CD4-positive, alpha-beta T cell treated with Interferon alpha-2 for 1 hour (primary cell): ENCODE data around the gene NR3C1.
"Not testable (repeated sequence)": the region's sequence is repeated elsewhere in the genome, so short reads cannot be mapped to it uniquely, and the experiment has no call there.

ENCODE experiments used
- DNase-seq, 2 donors: peaks; one replicate each; pipeline ENCODE4 v3.0.0-alpha.2; 2020 to 2022

NR3C1 gene

DNA sequence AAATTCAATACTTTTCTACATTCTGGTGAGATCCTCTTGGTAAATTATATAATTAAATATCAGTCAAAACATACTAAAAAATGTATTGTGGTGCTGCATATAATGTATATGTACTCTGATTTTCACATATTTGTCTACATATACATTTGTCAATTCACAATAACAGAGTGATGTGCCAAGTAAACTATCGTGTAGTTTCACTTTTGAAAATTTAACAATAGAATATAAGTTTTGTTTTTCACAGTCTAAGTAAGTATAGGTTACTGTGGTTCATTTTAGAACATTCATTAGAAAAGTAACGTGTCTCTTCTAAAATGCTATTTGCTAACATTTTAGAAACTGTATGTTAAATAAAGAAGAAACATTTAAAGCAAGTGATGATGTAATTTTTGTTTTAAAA lies 73.6 kb downstream of the NR3C1 start:
- no peak for DNase-seq

GRCh38 chr5:143328589-143329220 lies 74.8 kb downstream of the NR3C1 start:
- DNase-seq = no peak

DNA sequence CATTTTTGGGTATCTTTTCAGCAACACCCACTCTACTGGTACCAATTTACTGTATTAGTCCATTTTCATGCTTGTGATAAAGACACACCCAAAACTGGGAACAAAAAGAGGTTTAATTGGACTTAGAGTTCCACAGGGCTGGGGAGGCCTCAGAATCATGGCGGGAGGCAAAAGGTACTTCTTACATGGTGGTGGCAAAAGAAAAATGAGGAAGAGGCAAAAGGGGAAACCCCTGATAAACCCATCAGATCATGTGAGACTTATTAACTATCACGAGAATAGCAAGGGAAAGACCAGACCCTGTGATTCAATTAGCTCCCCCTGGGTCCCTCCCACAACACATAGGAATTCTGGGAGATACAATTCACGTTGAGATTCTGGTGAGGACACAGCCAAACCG lies 78.4 kb downstream of the NR3C1 start:
- not testable (repeated sequence) for DNase-seq

GRCh38 chr5:143322931-143323630 lies 80.4 kb downstream of the NR3C1 start:
- DNase-seq = not testable (repeated sequence)

- DNase-seq = no peak
Measured at GRCh38 chr5:143322176-143322575, 81.3 kb downstream of the NR3C1 start.

DNA sequence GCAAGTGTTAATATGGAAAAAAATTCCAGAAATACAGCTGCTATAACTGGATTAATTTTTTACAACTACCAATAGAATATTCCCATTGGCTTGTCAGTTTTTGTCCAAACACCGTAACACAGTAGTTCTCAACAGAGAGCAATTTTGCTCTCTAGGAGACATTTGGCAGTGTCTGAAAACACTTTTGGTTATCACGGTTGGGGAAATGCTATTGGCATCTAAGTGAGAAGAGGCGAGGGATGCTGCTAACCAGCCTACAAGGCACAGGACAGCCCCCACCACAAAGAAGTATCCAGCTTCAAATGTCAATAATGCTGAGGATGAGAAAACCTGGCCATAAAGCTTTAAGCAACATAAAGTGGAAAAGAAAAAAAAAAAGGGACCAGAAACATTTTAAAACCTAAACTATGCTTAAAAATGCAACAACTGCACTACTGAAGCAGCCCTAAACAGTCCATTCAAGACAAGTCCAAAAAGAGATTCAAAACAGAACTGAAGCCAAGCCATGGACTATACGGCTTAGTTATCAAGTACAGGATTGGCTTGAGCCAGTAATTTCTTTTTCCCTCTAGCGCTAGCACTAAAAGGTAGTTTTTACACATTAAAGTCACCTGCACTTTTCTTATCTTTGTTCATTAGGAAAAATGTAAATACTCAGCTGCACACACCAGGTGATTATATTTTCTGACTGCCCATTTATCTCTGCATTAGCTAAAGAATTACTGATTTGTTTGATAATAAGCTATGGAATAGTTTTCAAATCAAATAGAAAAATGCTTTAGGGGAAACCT lies 83.9 kb downstream of the NR3C1 start:
- DNase-seq = no peak

DNA sequence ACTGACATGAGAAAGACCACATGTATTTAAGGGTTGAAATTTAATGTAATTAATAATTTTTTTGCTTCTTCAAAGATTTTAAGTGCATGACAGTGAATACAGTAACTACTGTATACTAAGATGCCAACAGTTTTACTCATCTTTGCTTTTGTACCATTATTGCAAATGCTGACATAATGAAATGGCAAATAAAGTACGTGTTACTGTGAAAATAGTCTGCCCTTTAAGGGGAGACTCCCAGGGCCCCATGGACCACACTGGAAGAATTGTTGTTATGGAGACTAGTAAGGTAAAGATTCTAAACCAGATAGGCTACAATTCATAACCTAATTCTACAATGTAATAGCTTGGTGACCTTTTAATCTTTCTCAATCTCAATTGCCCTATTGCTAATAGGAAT lies 84.7 kb downstream of the NR3C1 start:
- no peak for DNase-seq

GRCh38 chr5:143318270-143318669 lies 85.2 kb downstream of the NR3C1 start:
- no peak for DNase-seq

GRCh38 chr5:143316844-143317631 lies 86.4 kb downstream of the NR3C1 start:
- no peak for DNase-seq

- no peak for DNase-seq
Measured at GRCh38 chr5:143316337-143316736, 87.1 kb downstream of the NR3C1 start.

DNA sequence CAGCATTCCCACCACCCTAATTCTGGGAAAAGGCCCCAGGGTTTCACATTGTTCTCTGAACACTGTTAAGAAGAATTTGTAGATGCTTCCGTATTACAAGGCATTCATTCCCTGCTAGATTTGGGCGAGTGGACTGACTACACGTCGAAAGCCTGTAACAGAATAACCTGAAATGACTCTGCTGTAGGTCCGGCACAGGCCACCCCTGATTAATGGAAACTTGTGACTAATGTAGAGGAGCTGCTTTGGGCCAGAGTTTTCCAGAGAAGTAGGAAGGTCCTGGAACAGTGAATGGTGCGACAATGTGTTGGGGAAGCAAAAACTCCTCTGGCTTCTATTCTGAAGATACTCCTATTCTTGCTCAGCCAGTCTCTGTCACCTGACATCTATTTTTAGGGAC lies 87.6 kb downstream of the NR3C1 start:
- no peak for DNase-seq

GRCh38 chr5:143315214-143315613 lies 88.3 kb downstream of the NR3C1 start:
- no peak for DNase-seq

GRCh38 chr5:143314659-143315058 lies 88.8 kb downstream of the NR3C1 start:
- DNase-seq = no peak

DNA sequence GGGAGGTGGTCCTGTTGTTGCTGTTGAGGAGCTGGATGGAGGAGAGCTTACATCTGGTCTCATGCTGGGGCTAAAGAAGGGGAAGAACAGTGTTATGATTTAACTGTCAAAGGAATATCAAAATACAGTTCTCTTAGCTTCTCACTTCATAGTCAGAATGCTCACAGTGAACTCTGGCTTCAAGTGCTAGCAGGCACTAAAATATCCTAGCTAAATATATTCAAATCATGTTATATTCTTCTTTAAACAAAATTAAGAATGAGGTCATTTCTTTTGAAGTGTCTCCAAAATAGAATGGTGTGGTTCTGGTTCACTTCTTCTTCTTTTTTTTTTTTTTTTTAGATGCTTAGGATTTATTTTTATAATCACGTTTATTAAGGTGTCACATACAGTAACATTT lies 89.4 kb downstream of the NR3C1 start:
- no peak for DNase-seq

DNA sequence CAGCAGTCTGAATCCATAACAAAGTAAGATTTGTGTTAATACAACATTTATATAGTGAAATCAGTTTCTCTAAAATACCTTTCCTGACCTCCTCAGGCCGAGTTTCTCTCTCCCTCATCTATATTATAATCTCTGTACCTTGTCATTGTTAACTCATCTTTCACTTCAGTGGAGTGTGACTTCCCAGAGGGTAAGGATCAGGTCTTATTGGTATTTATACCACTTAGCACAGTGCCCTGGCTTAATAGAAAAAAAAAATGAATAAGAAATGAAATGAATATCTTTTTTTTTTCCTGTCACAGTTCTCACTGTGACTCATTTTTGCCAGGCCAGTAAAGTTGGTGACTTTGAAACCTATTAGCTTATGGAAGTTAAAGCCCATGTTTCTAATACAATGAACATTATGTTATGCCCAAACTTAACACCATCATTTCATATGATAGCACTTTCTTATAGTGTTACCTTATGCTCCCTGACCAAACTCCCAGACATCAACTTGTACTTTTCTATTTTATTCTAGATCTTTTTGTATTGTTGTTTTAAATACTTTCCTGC lies 90.1 kb downstream of the NR3C1 start:
- DNase-seq = no peak

- DNase-seq = no peak
Measured at GRCh38 chr5:143312822-143313221, 90.7 kb downstream of the NR3C1 start.

DNA sequence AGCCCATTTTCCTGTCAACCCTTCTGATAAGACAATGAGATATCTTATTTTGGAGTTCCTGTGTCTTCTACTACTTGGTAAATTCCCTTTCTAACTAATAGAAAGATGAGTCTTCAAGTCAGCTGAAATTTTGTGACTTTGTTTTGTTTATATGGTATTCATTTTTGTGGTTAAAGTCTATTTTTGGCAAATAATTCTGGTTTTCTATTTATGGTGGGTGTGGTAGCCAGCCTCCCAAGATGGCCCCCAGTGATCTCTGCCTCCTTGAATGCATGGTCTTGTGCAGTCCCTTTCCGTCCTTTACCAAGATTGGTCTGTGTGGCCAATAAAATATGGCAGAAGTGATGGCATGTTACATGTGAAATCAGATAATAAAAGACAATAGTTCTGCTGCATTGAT lies 91.5 kb downstream of the NR3C1 start:
- DNase-seq = no peak

GRCh38 chr5:143311428-143311827 lies 92.1 kb downstream of the NR3C1 start:
- DNase-seq = no peak

DNA sequence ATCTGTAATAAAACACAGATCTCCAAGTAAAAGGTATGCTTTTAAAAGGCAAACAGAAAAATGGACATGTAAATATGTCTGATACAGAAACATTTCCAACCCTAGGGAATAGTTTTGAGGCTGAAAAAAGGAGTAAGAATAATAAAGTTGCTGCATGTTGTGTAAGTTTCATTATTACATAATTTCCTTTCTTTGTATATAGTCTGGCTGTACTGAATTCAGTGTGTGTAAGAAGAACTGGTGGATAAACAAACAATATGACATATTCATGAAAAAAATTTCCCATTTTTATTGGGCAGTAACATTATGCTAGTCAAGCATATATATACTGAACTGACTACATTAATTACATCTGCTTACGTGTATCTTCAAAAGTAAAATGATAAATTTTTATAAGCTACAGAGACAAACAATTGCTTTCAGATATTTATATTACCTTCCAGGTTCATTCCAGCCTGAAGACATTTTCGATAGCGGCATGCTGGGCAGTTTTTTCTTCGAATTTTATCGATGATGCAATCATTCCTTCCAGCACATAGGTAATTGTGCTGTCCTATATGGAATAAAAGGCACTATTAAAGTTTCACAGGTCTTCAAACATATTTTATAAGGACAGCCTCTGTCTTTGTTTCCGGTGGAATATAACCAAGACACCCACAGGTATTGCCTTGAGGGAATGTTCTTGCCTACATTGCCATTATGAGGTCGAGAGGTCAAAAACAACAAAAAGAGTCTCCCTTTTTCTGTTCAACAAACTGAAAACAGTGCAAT lies 93.6 kb downstream of the NR3C1 start:
- DNase-seq = no peak

DNA sequence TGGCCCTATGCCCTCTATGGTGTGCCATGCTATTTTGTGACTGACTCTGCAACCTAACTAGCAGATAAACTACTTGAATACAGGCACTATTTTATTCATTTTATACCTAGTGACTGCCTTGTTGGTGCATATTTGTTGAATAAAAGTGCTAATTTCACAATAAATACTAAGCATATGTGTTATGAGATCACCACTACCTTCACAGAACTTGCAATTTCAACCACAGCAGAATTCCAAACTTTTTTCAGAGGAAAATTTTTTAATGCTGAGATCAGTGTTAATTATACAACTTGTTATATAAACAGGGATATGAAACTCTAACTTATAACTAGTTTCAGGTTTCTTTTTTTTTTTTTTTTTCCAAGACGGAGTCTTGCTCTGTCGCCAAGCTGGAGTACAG lies 94.8 kb downstream of the NR3C1 start:
- DNase-seq = no peak

- DNase-seq = no peak
Measured at GRCh38 chr5:143306040-143306439, 97.4 kb downstream of the NR3C1 start.

DNA sequence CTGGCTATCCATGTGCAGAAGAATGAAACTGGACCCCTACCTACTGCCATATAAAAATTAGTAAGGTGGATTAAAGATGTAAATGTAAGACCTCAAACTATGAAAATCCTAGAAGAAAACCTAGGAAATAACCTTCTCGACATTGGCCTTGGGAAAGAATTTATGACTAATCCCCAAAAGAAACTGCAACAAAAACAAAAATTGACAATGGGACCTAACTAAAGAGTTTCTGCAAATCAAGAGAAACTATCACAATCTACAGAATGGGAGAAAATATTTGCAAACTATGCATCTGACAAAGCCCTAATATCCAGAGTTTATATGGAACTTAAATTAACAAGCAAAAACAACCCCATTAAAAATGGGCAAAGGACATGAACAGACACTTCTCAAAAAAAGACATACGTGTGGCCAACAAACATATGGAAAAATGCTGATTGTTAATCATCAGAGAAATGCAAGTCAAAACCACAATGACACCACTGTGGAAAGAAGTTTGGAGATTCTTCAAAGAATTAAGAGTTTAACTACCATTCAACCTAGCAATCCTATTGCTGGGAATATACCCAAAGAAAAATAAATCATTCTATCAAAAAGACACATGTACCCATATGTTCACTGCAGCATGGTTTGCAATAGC lies 98.5 kb downstream of the NR3C1 start:
- DNase-seq = no peak
